Neural progenitor cell (in vitro differentiated cells): ENCODE data around the gene IQCH. TPM values are rescaled to one million over a fixed set of nuclear protein-coding genes. Genes with fewer than 3 reads are reported as not detected.
A peak's percentile ranks its signal among the peaks of the same experiment; 100 is the strongest.

Experiments used
- DNase-seq: peaks from one replicate; pipeline ENCODE4 v3.0.0-alpha.2; 2016; ENCODE audit warnings: low spot score
- H2AFZ ChIP-seq: fragments of 200-600 bp; sonication (generic); replicated peaks from 2 replicates; pipeline ENCODE4 v1.6.1; 2016; ENCODE audit warnings: antibody characterized with exemption
- H3F3A ChIP-seq: fragments of 200-600 bp; sonication (generic); 2 replicates; pipeline ENCODE4 v1.6.1; 2016; ENCODE audit warnings: antibody characterized with exemption, low read depth
- H3K27ac ChIP-seq: fragments of 200-600 bp; sonication (generic); 2 replicates; pipeline ENCODE4 v1.5.1; 2016; ENCODE audit warnings: mild to moderate bottlenecking
- H3K27me3 ChIP-seq: fragments of 200-600 bp; sonication (generic); 2 replicates; pipeline ENCODE4 v1.6.1; 2016; ENCODE audit warnings: mild to moderate bottlenecking, moderate library complexity
- H3K36me3 ChIP-seq: fragments of 200-600 bp; sonication (generic); 2 replicates; pipeline ENCODE4 v1.5.1; 2016
- H3K4me1 ChIP-seq: fragments of 200-600 bp; sonication (generic); 2 replicates; pipeline ENCODE4 v1.6.1; 2016; ENCODE audit warnings: mixed run types
- H3K4me2 ChIP-seq: fragments of 200-600 bp; sonication (generic); 2 replicates; pipeline ENCODE4 v1.6.1; 2016
- H3K4me3 ChIP-seq: fragments of 200-600 bp; sonication (generic); 2 replicates; pipeline ENCODE4 v1.5.1; 2016
- H3K79me2 ChIP-seq: fragments of 200-600 bp; sonication (generic); 2 replicates; pipeline ENCODE4 v1.6.1; 2016; ENCODE audit warnings: low read depth
- H3K9ac ChIP-seq: fragments of 200-600 bp; sonication (generic); 2 replicates; pipeline ENCODE4 v1.6.1; 2016
- H3K9me3 ChIP-seq: fragments of 200-600 bp; sonication (generic); 2 replicates; pipeline ENCODE4 v1.5.1; 2016; ENCODE audit warnings: low read depth
- H4K20me1 ChIP-seq: fragments of 200-600 bp; sonication (generic); 2 replicates; pipeline ENCODE4 v1.6.1; 2016; ENCODE audit warnings: low read depth
- H3K27ac Mint-ChIP-seq: 3 replicates; pipeline ENCODE4 v1.8.0; 2021; ENCODE audit warnings: mixed read lengths
- H3K27me3 Mint-ChIP-seq: 2 replicates; pipeline ENCODE4 v1.8.0; 2022; ENCODE audit warnings: low read depth, mild to moderate bottlenecking, inconsistent platforms, moderate library complexity, mixed read lengths; ENCODE audit not compliant: insufficient read depth
- H3K36me3 Mint-ChIP-seq: 3 replicates; pipeline ENCODE4 v1.8.0; 2021; ENCODE audit warnings: mixed read lengths
- H3K4me1 Mint-ChIP-seq: 3 replicates; pipeline ENCODE4 v1.8.0; 2021; ENCODE audit warnings: mixed read lengths
- H3K4me3 Mint-ChIP-seq: 3 replicates; pipeline ENCODE4 v1.8.0; 2021; ENCODE audit warnings: mild to moderate bottlenecking, moderate library complexity, mixed read lengths
- H3K9me3 Mint-ChIP-seq: 3 replicates; pipeline ENCODE4 v1.8.0; 2020; ENCODE audit warnings: mixed read lengths
- CTCF ChIP-seq: fragments of 200-600 bp; sonication (generic); IDR thresholded peaks from 2 replicates; pipeline ENCODE4 v1.5.1; 2017; ENCODE audit warnings: antibody characterized with exemption, mild to moderate bottlenecking
- EZH2 ChIP-seq: fragments of 200-600 bp; sonication (generic); IDR thresholded peaks from 2 replicates; pipeline ENCODE4 v1.6.1; 2017; ENCODE audit warnings: antibody characterized with exemption, mild to moderate bottlenecking, moderate library complexity
- EZH2phosphoT487 ChIP-seq: fragments of 200-600 bp; sonication (generic); IDR thresholded peaks from 2 replicates; pipeline ENCODE4 v1.6.1; 2017; ENCODE audit warnings: antibody characterized with exemption
- total RNA-seq: library from RNA; depleted of rRNA; stranded (reverse); fragments of >200 nt; gene quantifications from 2 replicates; pipeline ENCODE4 v1.2.3, GENCODE V29; 2015; ENCODE audit warnings: low replicate concordance

Gene IQCH
- total RNA-seq, 1 donor from 2014 or later = 21.0 TPM

- no peaks in the 10 kb centered on the region for H3K36me3 Mint-ChIP-seq
- H3K27ac ChIP-seq = peak overlapping the region; percentile 77
These were observed 154.6 kb downstream of the IQCH start for GRCh38 chr15:67409175-67409574.

GRCh38 chr15:67411486-67411885, 156.9 kb downstream of the IQCH start:
- Mint-ChIP-seq H3K27me3 (peaks cover 3% of the 10 kb centered on the region), H3K36me3 (no peaks in the 10 kb centered on the region), H3K9me3 (no peaks in the 10 kb centered on the region), H3K4me1 (peaks cover 59% of the 10 kb centered on the region), H3K4me3 (no peak overlapping the region), H3K27ac (no peak overlapping the region)
- Histone ChIP-seq H3K27me3 (no peaks in the 10 kb centered on the region), H3K4me3 (no peak overlapping the region), H4K20me1 (no peaks in the 10 kb centered on the region), H3K4me1 (peaks cover 53% of the 10 kb centered on the region), H3F3A (peaks cover 30% of the 10 kb centered on the region), H3K9me3 (no peaks in the 10 kb centered on the region), H3K36me3 (no peaks in the 10 kb centered on the region), H3K9ac (no peak overlapping the region), H3K4me2 (no peak overlapping the region), H2AFZ (no peak overlapping the region), H3K27ac (no peak overlapping the region), H3K79me2 (no peaks in the 10 kb centered on the region)
- no peak for DNase-seq
- TF ChIP-seq EZH2 = no peak
- no peak for TF ChIP-seq CTCF

More at GRCh38 chr15:67409175-67409574, 154.6 kb downstream of the IQCH start:
- Mint-ChIP-seq H3K9me3 (no peaks in the 10 kb centered on the region), H3K4me3 (no peak overlapping the region), H3K4me1 (peaks cover 58% of the 10 kb centered on the region), H3K27ac (peak overlapping the region; percentile 30), H3K27me3 (peaks cover 3% of the 10 kb centered on the region)
- TF ChIP-seq EZH2 (no peak), EZH2phosphoT487 (peak; percentile 53)
- Histone ChIP-seq H2AFZ (no peak overlapping the region), H3K79me2 (no peaks in the 10 kb centered on the region), H4K20me1 (no peaks in the 10 kb centered on the region), H3K4me1 (peaks cover 51% of the 10 kb centered on the region), H3K27me3 (no peaks in the 10 kb centered on the region), H3K9ac (no peak overlapping the region), H3K36me3 (no peaks in the 10 kb centered on the region), H3K4me3 (no peak overlapping the region), H3K9me3 (no peaks in the 10 kb centered on the region), H3F3A (peaks cover 31% of the 10 kb centered on the region), H3K4me2 (peak overlapping the region; percentile 4)
- peak; percentile 59 for DNase-seq

GRCh38 chr15:67413770-67414390, 159.3 kb downstream of the IQCH start:
- no peak for DNase-seq
- Mint-ChIP-seq H3K27ac (no peak overlapping the region), H3K27me3 (peaks cover 3% of the 10 kb centered on the region), H3K9me3 (no peaks in the 10 kb centered on the region), H3K4me1 (peaks cover 41% of the 10 kb centered on the region), H3K36me3 (no peaks in the 10 kb centered on the region), H3K4me3 (peak overlapping the region; percentile 11)
- no peak overlapping the region for H3K9ac ChIP-seq
- H3K4me2 ChIP-seq = no peak overlapping the region
- H3K79me2 ChIP-seq = no peaks in the 10 kb centered on the region
- no peak for TF ChIP-seq EZH2
- TF ChIP-seq CTCF = no peak
- no peak for TF ChIP-seq EZH2phosphoT487
- H3F3A ChIP-seq = peaks cover 12% of the 10 kb centered on the region
- H3K27me3 ChIP-seq = no peaks in the 10 kb centered on the region
- H3K4me3 ChIP-seq = no peak overlapping the region
- no peak overlapping the region for H2AFZ ChIP-seq
- no peaks in the 10 kb centered on the region for H4K20me1 ChIP-seq
- no peaks in the 10 kb centered on the region for H3K9me3 ChIP-seq
- H3K27ac ChIP-seq = no peak overlapping the region
- H3K36me3 ChIP-seq = no peaks in the 10 kb centered on the region
- H3K4me1 ChIP-seq = peaks cover 34% of the 10 kb centered on the region

- H3K27me3 Mint-ChIP-seq = peaks cover 3% of the 10 kb centered on the region
- Histone ChIP-seq H3K9me3 (no peaks in the 10 kb centered on the region), H3K36me3 (no peaks in the 10 kb centered on the region), H4K20me1 (no peaks in the 10 kb centered on the region), H3F3A (no peaks in the 10 kb centered on the region), H3K79me2 (no peaks in the 10 kb centered on the region), H3K9ac (no peak overlapping the region), H3K27me3 (no peaks in the 10 kb centered on the region), H3K4me1 (peaks cover 21% of the 10 kb centered on the region), H3K27ac (no peak overlapping the region), H3K4me2 (peak overlapping the region; percentile 28), H2AFZ (peak overlapping the region; percentile 86), H3K4me3 (no peak overlapping the region)
- H3K4me1 Mint-ChIP-seq = peaks cover 30% of the 10 kb centered on the region
- H3K36me3 Mint-ChIP-seq = no peaks in the 10 kb centered on the region
- no peak overlapping the region for H3K4me3 Mint-ChIP-seq
- H3K9me3 Mint-ChIP-seq = no peaks in the 10 kb centered on the region
- no peak overlapping the region for H3K27ac Mint-ChIP-seq
- TF ChIP-seq EZH2 (no peak), CTCF (no peak), EZH2phosphoT487 (no peak)
- DNase-seq = peak; percentile 49
These were observed 160.6 kb downstream of the IQCH start for GRCh38 chr15:67415181-67415580.
